ENCODE results near the gene METTL1. TPM values are rescaled to one million over a fixed set of nuclear protein-coding genes. Genes with fewer than 3 reads are reported as not detected.

METTL1 gene
- total RNA-seq, 1 experiment from 2014 or later: 37.8 TPM

DNA sequence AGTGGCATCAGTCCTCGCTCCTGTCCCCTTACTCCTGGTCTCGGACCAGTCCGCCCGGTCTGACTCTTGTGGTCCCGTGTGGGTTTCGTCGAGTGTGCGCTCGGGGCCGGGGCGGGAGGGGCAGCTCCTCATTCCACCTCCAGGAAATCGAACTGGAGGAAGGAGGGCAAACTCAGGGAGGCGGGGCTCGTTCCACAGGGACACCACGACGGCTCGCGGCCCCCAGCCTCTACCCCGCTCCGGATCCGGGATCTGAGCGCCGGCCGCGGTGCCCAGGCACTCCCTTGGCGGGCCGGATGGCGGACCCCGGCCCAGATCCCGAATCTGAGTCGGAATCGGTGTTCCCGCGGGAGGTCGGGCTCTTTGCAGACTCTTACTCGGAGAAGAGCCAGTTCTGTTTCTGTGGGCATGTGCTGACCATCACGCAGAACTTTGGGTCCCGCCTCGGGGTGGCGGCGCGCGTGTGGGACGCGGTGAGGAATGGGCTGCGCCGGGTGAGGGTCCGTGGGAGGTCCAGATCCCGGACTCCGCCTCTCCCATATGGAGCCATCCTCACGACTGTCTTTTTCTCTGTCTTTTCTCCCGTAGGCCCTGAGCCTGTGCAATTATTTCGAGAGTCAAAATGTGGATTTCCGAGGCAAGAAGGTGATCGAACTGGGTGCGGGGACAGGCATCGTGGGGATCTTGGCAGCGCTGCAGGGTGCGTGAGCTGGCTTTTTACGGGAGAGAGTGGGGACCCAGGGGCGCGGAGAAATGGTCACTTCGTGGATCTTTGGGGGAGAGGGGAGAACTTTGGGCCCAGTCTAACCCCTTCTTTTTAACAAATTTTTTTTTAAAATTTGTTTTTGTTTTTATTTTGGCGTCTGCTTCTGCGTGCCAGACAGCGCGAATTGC is 771 bp upstream of the METTL1 start, which contains the start of gene EEF1AKMT3:
Gene EEF1AKMT3 (plus strand): TSS at position 186 of the 894 bp plus-strand sequence. CDS start 111 bp downstream, at position 297.
- H3K36me3 ChIP-seq (ENCODE audit: control insufficient read depth, insufficient read depth, low read length): peaks cover 3% of the 10 kb centered on the region
- intact Hi-C loops (cut with micrococcal nuclease; ENCODE audit: unreplicated experiment): loop anchor here (1.0 kb wide), 1 partner anchor 10 kb away; the partner anchor contains the start of gene TSFM
- no peaks in the 10 kb centered on the region for H3K27me3 ChIP-seq (replicated peaks; ENCODE audit: control insufficient read depth, insufficient read depth, low read length)
- no peaks in the 10 kb centered on the region for H3K27me3 Mint-ChIP-seq (ENCODE audit: insufficient read depth, unreplicated experiment)
- H3K4me3 ChIP-seq (ENCODE audit: low read depth, low read length): peak within 1 kb of the TSS; percentile 82
- H3K4me1 ChIP-seq: peaks cover 9% of the 10 kb centered on the region
- TF ChIP-seq, protein P1, sequence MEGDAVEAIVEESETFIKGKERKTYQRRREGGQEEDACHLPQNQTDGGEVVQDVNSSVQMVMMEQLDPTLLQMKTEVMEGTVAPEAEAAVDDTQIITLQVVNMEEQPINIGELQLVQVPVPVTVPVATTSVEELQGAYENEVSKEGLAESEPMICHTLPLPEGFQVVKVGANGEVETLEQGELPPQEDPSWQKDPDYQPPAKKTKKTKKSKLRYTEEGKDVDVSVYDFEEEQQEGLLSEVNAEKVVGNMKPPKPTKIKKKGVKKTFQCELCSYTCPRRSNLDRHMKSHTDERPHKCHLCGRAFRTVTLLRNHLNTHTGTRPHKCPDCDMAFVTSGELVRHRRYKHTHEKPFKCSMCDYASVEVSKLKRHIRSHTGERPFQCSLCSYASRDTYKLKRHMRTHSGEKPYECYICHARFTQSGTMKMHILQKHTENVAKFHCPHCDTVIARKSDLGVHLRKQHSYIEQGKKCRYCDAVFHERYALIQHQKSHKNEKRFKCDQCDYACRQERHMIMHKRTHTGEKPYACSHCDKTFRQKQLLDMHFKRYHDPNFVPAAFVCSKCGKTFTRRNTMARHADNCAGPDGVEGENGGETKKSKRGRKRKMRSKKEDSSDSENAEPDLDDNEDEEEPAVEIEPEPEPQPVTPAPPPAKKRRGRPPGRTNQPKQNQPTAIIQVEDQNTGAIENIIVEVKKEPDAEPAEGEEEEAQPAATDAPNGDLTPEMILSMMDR (IDR thresholded peaks at IDR 0.05; ENCODE audit: insufficient read depth in 1 of 2, low read depth in 1 of 2, low read length in 1 of 2, severe bottlenecking in 1 of 2, unreplicated experiment in 1 of 2): no peak
- ChIA-PET POLR2A (interaction anchor here (0.6 to 1.2 kb wide), 9 partner anchors 9 to 168 kb away, joined by 3 to 7 read pairs (median 3); partner anchors contain the start of genes ATP23, CDK4, CTDSP2 and TSPAN31), CTCF (interaction anchor here (0.8 to 1.0 kb wide), 4 partner anchors 8 to 21 kb away, joined by 3 to 6 read pairs (median 4); partner anchors contain the start of genes CDK4 and TSFM)
- H3K27ac Mint-ChIP-seq (ENCODE audit: unreplicated experiment): peak within 1 kb of the TSS; percentile 97
- no peaks in the 10 kb centered on the region for H3K9me3 ChIP-seq
- H3K36me3 Mint-ChIP-seq (ENCODE audit: insufficient read depth, unreplicated experiment): peaks cover 22% of the 10 kb centered on the region
- no TSS peak for BruUV-seq (replicated peaks)
- H3K9me3 Mint-ChIP-seq (ENCODE audit: unreplicated experiment): no peaks in the 10 kb centered on the region
- peaks cover 8% of the 10 kb centered on the region for H3K4me1 Mint-ChIP-seq (ENCODE audit: low read depth, unreplicated experiment)
- peak; percentile 61 to 71 for DNase-seq
- peak within 1 kb of the TSS; percentile 88 for H3K4me3 Mint-ChIP-seq (ENCODE audit: unreplicated experiment)

DNA sequence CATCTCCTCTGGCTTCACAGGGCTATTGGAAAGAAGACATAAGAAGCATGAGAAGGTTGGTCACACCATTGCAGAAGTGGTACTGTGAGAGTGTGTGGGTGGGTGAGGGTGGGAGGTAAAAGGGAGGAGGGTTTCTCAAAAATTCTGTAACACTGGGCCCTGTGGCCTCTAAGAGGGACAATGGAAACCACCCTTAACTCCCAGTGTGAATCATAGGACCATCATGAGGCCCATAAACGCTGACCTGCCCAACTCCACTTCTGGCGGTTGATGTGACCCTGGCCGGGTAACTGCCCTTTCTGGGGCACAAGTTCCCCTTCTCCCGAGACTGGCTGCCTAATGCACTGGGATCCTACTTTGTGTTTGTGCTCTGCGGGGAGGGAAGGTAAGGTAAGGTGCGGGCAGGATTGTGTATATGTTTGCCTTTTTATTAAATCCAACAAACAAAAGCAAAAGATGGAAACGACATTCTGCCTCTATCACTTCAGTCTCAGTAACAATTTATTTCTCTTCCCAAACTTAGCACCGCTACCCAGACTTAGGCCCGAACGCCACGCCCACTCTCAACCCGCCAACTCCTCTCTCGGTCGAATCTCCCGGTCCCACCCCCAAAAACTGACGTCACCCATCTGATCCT is 551 bp downstream of the METTL1 start:
- CTCF ChIA-PET: interaction anchor here (0.9 kb wide), 1 partner anchor 11 kb away, joined by 6 read pairs; no protein-coding TSS in a partner anchor
- Mint-ChIP-seq H3K9me3 (ENCODE audit: unreplicated experiment) (no peaks in the 10 kb centered on the region), H3K4me3 (ENCODE audit: unreplicated experiment) (peak overlapping the region; percentile 88), H3K27ac (ENCODE audit: unreplicated experiment) (peak overlapping the region; percentile 97), H3K36me3 (ENCODE audit: insufficient read depth, unreplicated experiment) (peaks cover 26% of the 10 kb centered on the region), H3K27me3 (ENCODE audit: insufficient read depth, unreplicated experiment) (no peaks in the 10 kb centered on the region), H3K4me1 (ENCODE audit: low read depth, unreplicated experiment) (peaks cover 13% of the 10 kb centered on the region)
- POLR2A ChIA-PET: interaction anchor here (0.9 to 1.2 kb wide), 3 partner anchors 12 to 125 kb away, joined by 3 to 7 read pairs (median 5); partner anchors contain the start of gene CDK4
- H3K4me3 ChIP-seq (ENCODE audit: low read depth, low read length): peak overlapping the region; percentile 82
- DNase-seq: peak; percentile 90
- H3K9me3 ChIP-seq: no peaks in the 10 kb centered on the region
- no peaks in the 10 kb centered on the region for H3K27me3 ChIP-seq (replicated peaks; ENCODE audit: control insufficient read depth, insufficient read depth, low read length)
- intact Hi-C loops (cut with micrococcal nuclease; ENCODE audit: unreplicated experiment): no loop called here
- TF ChIP-seq, protein P1 (IDR thresholded peaks at IDR 0.05; ENCODE audit: insufficient read depth in 1 of 2, low read depth in 1 of 2, low read length in 1 of 2, severe bottlenecking in 1 of 2, unreplicated experiment in 1 of 2): no peak
- H3K4me1 ChIP-seq: peaks cover 18% of the 10 kb centered on the region
- BruUV-seq (replicated peaks): TSS peak; percentile 66
- H3K36me3 ChIP-seq (ENCODE audit: control insufficient read depth, insufficient read depth, low read length): peaks cover 3% of the 10 kb centered on the region

DNA sequence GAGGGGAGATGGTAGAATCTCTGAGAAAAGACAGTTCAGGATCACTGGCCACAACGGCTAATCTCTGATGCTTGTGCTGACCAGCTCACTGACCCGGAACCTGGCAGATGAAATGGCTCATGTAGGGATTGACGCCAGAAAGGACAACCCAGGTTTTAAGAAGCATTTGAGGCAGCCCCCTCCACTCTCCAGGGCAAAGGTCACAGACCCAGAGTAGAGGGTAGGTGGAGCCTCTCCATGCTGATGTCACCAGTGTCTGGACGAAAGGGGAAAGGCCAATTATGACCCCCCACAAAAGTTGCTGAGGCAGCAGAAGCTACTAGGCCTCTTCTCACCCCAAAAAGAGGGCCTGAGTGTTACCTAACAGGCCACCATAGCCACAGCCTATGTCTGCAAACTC is 1.2 kb downstream of the METTL1 start:
- no peaks in the 10 kb centered on the region for H3K27me3 Mint-ChIP-seq (ENCODE audit: insufficient read depth, unreplicated experiment)
- Histone ChIP-seq H3K9me3 (no peaks in the 10 kb centered on the region), H3K27me3 (replicated peaks; ENCODE audit: control insufficient read depth, insufficient read depth, low read length) (no peaks in the 10 kb centered on the region), H3K4me1 (peaks cover 18% of the 10 kb centered on the region), H3K4me3 (ENCODE audit: low read depth, low read length) (no peak overlapping the region), H3K36me3 (ENCODE audit: control insufficient read depth, insufficient read depth, low read length) (peaks cover 3% of the 10 kb centered on the region)
- no TSS peak for BruUV-seq (replicated peaks)
- H3K36me3 Mint-ChIP-seq (ENCODE audit: insufficient read depth, unreplicated experiment): peaks cover 28% of the 10 kb centered on the region
- DNase-seq: no peak
- intact Hi-C loops (cut with micrococcal nuclease; ENCODE audit: unreplicated experiment): no loop called here
- peak overlapping the region; percentile 88 for H3K4me3 Mint-ChIP-seq (ENCODE audit: unreplicated experiment)
- POLR2A ChIA-PET: no interaction called here
- no peak overlapping the region for H3K27ac Mint-ChIP-seq (ENCODE audit: unreplicated experiment)
- TF ChIP-seq, protein P1 (IDR thresholded peaks at IDR 0.05; ENCODE audit: insufficient read depth in 1 of 2, low read depth in 1 of 2, low read length in 1 of 2, severe bottlenecking in 1 of 2, unreplicated experiment in 1 of 2): no peak
- no peaks in the 10 kb centered on the region for H3K9me3 Mint-ChIP-seq (ENCODE audit: unreplicated experiment)
- CTCF ChIA-PET: no interaction called here
- H3K4me1 Mint-ChIP-seq (ENCODE audit: low read depth, unreplicated experiment): peaks cover 14% of the 10 kb centered on the region

All from Caco-2 (cell line).